GM21447 (cell line): ENCODE measurements around the gene OXT.

Source experiments
- ATAC-seq: cut with Tn5 transposase; IDR thresholded peaks from one replicate; pipeline ENCODE4 v1.9.1; 2021; ENCODE audit not compliant: unreplicated experiment

OXT gene

DNA sequence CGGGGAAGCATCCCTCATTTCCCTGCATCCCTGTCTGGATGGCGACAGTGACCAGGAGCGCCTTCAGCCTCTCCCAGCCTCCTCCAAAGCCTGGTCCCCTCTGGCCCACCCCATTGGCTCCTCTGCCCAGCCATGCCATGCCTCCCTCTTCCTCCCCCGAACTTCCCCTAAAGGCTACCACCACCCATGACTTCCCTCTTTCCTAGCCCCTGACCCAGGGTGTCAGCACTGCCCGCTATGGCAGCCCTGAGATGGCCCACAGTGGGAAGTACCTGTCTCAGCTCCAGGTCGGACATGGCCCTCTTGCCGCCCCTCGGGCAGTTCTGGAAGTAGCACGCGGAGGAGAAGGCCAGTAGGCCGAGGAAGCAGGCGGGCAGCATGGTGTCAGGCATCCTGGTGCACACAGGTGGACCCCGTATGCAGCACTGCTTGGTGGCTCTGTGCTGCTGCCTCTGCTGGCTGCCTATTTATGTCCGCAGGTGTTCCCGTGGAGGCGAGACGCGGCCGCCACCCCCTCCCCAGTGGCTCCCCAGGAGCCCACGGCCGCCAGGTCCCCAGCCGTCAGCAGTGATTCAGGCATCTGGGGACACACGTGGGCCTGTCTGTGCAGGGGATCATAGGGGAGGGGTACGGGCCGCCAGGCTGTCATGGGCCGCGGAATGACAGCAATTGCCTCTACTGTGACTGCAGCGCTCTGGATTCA lies 13.0 kb downstream of the OXT start, which contains the start of gene AVP:
Gene AVP, minus strand, starts transcription at position 442 of the 703 bp plus-strand sequence. Its CDS starts 50 bp downstream, at position 392.
- ATAC-seq: no peak

GRCh38 chr20:3084986-3085360 lies 13.6 kb downstream of the OXT start:
- ATAC-seq: no peak

GRCh38 chr20:3085571-3086072 lies 14.2 kb downstream of the OXT start:
- no peak for ATAC-seq

GRCh38 chr20:3088031-3088430 lies 16.6 kb downstream of the OXT start:
- no peak for ATAC-seq

- no peak for ATAC-seq
Measured at GRCh38 chr20:3090565-3090964, 19.1 kb downstream of the OXT start.

GRCh38 chr20:3092611-3093379 lies 21.4 kb downstream of the OXT start:
- ATAC-seq: no peak

DNA sequence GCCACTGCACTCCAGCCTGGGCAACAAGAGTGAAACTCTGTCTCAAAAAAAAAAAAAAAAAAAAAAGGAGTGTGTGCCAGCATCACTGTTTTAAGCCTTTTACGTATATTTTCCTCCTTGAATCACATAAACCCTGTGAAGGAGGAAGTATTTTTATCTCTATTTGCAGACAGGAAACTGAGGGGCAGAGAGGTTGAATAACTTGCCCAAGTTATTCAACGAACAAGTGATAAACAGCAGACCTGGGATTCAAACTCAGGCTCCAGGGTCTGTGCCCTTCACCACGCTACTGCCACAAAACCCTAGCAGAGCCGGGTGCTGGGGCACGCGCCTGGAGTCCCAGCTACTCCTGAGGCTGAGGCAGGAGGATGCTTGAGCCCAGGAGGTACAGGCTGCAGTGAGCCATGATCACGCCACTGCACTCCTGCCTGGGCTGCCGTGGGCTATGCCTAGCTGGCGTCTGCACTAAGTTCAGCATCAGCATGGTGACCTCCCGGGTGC lies 22.5 kb downstream of the OXT start:
- no peak for ATAC-seq

DNA sequence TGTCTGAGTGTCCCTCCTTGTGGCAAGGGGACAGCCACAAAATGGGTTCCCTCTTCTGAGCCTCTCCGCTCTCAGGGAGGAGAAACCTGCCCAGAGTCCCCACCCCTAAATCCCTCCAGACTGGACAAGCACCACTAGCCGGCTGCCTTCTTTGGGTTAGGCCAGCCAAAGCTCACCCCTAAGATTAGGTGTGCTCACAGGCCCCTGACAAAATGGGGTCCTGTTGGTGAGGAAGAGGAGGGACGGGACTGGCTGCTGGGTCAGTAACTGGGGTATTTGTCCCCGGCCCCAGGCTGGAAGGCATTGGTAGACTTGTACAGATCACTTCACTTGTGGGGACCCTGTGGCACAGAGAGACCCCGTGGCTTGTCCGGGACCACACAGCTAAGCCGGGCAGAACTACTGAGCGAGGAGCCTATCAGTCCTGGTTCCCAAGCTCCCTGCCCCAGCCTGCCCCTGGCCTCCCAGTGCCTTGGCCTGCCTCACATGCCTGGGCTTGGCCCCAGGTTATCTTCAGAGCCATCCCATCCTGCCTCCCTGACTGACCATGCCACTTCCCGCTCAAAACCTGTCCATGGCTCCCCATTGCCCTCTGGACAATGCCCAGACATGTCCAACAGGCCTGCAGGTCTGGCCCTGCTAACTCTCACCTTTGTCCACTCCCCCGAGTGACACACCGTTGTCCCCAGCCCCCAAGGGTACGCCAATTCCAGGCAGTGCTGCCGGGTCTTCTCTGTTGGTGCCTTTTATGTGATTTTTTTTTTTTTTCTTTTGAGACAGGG lies 23.6 kb downstream of the OXT start:
- no peak for ATAC-seq

GRCh38 chr20:3100480-3100879 lies 29.1 kb downstream of the OXT start:
- ATAC-seq: no peak

GRCh38 chr20:3101251-3101650 lies 29.8 kb downstream of the OXT start:
- ATAC-seq: no peak

- no peak for ATAC-seq
Measured at GRCh38 chr20:3101737-3102574, 30.5 kb downstream of the OXT start.

DNA sequence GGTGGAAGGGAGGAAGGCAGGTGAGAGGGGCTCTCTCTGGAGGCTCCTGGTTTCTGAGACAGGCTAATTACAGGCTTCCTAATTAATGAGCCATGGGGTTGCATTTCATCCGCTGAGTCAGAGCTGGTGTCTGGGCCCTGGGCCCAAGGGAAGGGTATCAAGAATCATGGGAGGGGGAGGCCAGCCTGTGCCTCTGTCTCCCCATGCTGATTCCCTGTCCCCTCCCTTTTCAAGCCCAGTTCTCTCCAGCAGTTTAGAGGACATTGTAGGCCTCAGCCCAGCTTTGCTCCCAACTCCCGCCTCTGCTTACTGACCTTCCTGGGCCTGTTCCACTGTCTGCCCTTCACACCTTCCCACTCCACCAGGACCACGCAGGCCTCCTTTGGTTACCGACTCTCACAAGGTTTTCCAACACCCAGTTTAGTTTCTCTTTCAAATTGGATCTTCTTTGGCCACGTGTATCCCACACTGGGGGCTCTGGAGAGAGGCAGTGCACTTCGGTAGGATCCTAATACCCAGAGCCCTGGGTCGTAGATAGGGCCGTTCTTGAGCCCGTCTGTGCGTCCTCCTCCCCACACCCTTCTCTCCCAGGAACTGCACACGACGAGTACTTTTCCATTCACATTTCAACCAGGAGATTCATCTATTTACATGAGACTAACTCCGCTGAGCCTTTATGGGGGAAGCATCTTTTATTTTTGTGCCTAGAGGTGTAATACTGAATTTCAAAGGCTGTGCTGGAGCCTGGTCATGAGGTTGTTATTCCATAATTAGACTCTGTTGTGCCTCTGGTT lies 31.4 kb downstream of the OXT start:
- no peak for ATAC-seq

DNA sequence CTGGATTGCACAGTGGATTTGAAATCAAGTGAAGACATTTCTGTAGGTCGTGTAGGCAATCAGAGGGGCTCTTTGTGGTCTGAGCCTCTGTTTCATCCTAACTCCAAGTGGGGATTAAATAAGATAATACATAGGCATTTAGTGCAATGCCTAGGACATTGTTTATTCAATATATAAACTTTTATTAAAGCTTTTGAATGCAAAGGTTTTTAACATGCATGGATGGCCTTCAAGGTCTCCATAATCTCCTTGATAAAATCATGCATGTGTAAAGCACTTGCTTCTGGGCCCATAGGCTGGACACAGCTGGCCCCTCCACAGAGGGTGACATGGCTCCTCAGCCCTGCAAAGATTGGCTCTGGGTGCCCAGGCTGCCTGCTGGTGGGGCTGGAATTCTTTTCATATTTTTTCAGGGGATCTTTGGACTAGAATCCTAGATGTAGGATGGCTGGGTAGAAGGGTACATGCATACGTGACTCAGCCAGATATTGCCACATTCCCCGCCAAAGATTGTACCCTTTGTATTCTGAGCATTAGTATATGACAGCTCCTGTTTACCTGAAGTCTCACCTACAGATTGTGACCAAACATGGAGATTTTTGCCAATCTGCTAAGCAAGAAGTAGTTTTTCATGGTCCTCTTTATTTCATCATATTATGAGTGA lies 32.1 kb downstream of the OXT start:
- no peak for ATAC-seq

DNA sequence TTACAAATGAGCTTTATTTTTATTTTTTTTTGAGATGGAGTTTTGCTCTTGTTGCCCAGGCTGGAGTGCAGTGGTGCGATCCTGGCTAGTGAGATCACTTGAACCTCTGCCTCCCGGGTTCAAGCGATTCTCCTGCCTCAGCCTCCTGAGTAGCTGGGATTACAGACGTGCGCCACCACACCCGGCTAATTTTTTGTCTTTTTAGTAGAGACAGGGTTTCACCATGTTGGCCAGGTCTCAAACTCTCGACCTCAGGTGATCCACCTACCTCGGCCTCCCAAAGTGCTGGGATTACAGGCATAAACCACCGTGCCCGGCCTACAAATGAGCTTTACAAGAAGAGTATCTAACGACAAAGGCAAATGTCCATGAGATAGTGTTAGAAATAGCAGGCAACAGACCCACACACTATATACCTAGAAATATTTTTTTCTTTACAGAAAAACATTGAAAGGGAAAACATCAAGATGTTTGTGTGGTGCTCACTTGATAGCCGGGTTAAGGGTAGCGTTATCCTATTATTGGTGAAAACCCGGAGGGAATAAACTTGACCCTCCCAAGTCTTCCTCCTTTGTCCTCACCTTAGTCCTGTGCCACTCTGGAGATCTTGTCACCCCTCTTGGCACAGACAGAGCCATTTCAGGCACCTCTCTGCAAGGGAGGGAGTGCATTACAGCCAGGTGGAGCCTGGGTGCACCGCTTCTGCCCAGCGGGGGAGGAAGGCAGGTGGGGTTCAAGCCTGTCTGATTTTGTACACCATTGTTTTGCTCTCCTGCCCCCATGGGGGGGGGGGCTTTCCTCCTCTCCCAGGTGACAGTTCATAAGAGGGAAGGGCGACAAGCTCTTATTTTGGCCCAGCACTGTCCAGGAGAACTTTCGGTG lies 34.1 kb downstream of the OXT start:
- ATAC-seq: no peak

DNA sequence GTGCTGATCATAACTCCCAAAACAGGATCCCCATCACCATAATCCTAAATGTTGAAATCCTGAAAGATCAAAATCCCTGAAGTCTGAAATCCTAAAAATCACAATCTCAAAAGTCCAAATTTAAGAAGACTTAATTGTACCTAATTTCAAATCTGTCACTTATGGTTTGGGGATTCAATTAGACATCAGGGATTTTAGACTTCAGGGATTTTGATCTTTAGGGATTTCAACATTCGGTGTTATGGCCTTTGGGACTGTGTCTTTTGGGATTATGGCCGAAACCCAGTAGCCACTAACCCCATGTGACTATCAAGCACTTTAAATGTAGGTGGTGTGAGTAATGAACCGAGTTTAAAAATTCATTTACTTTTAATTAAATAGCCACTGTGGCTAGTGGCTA lies 34.8 kb downstream of the OXT start:
- ATAC-seq: no peak

DNA sequence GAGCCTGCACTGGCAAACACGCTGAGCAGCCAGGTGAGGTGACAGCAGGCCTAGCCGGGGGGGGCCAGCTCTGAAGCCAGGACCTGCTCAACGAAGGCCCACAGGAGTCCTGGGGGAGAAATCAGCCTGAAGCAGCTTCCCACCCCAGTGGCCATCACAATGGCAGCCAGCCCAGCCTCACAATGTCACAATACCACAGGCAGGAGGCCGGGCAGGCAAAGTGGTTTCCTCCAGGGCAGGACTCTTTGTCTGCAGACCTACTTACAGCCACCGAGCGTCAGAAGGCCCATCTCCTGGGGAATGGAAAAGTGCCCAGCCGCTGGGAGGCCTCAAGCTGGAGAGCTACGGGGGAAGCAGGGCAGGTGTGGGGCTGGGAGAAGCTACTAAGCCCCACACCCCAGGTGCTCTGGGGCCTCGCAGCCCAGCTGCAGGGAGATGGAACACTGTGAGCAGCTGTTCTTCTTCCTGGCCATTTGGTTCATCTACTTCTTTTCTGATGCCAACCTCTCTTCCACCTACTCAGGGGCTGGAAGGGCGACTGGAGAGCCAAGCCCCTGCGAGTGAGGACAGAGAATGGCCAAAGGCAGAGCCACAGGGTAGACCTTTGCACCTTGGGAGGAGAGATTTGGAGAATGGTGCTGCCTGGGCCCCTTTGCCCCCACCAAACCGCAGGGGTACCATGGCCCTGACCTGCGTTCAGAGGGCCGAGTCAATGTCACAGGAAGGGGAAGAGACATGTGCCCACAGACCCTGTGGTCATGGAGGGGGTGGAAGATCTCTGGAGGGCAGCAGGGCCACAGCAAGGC lies 35.4 kb downstream of the OXT start:
- no peak for ATAC-seq

GRCh38 chr20:3107464-3108025 lies 36.1 kb downstream of the OXT start:
- ATAC-seq: no peak
